Fibroblast of the aortic adventitia (primary cell): ENCODE data around the gene DHRSX. TPM values are rescaled to one million over a fixed set of nuclear protein-coding genes. Genes with fewer than 3 reads are reported as not detected.
"Not testable (repeated sequence)": the region's sequence is repeated elsewhere in the genome, so short reads cannot be mapped to it uniquely, and the experiment has no call there.

Experiments used
- DNase-seq: peaks from one replicate; pipeline ENCODE4 v3.0.0-alpha.2; 2010; ENCODE audit warnings: low read depth
- H3K4me3 ChIP-seq: 2 replicates; pipeline ENCODE4 v1.5.1; 2011; ENCODE audit warnings: low read depth, mild to moderate bottlenecking, control low read depth, low read length, moderate library complexity
- CTCF ChIP-seq: IDR thresholded peaks from 2 replicates; pipeline ENCODE4 v1.5.1; 2011; ENCODE audit warnings: mild to moderate bottlenecking, low read length, control low read depth, inconsistent platforms; ENCODE audit not compliant: insufficient read depth
- total RNA-seq: library from RNA; depleted of rRNA; stranded (reverse); fragments of >200 nt; gene quantifications from 2 replicates; pipeline ENCODE4 v1.2.3, GENCODE V29; 2012; ENCODE audit warnings: low replicate concordance

The DHRSX gene
- total RNA-seq, 1 donor = 17.5 TPM

- no peak for DNase-seq
- no peak for TF ChIP-seq CTCF
- H3K4me3 ChIP-seq = no peak overlapping the region
Observed at GRCh38 chrX:2536141-2536540, 35.4 kb upstream of the DHRSX start.

GRCh38 chrX:2534261-2535021, 33.7 kb upstream of the DHRSX start:
- DNase-seq, H3K4me3 ChIP-seq: not testable (repeated sequence)

GRCh38 chrX:2533424-2533823, 32.6 kb upstream of the DHRSX start:
- TF ChIP-seq CTCF = no peak
- DNase-seq = no peak
- H3K4me3 ChIP-seq = no peak overlapping the region

- TF ChIP-seq CTCF = no peak
- DNase-seq = no peak
- H3K4me3 ChIP-seq = no peak overlapping the region
Observed at GRCh38 chrX:2526390-2526789, 25.6 kb upstream of the DHRSX start.

- TF ChIP-seq CTCF = no peak
- DNase-seq = no peak
- no peak overlapping the region for H3K4me3 ChIP-seq
Observed at GRCh38 chrX:2523911-2524310, 23.1 kb upstream of the DHRSX start.

GRCh38 chrX:2521927-2522386, 21.2 kb upstream of the DHRSX start:
- no peak for TF ChIP-seq CTCF
- no peak overlapping the region for H3K4me3 ChIP-seq

GRCh38 chrX:2521092-2521926, 20.5 kb upstream of the DHRSX start:
- no peak overlapping the region for H3K4me3 ChIP-seq
- no peak for DNase-seq
- no peak for TF ChIP-seq CTCF

More at GRCh38 chrX:2521927-2522386, 21.2 kb upstream of the DHRSX start:
- DNase-seq = no peak
